ENCODE data around the gene VAMP1. TPM values are rescaled to one million over a fixed set of nuclear protein-coding genes. Genes with fewer than 3 reads are reported as not detected.

Gene VAMP1
- total and polyA plus RNA-seq, 2 experiments from 2014 or later: 13.9 to 16.1 TPM

DNA sequence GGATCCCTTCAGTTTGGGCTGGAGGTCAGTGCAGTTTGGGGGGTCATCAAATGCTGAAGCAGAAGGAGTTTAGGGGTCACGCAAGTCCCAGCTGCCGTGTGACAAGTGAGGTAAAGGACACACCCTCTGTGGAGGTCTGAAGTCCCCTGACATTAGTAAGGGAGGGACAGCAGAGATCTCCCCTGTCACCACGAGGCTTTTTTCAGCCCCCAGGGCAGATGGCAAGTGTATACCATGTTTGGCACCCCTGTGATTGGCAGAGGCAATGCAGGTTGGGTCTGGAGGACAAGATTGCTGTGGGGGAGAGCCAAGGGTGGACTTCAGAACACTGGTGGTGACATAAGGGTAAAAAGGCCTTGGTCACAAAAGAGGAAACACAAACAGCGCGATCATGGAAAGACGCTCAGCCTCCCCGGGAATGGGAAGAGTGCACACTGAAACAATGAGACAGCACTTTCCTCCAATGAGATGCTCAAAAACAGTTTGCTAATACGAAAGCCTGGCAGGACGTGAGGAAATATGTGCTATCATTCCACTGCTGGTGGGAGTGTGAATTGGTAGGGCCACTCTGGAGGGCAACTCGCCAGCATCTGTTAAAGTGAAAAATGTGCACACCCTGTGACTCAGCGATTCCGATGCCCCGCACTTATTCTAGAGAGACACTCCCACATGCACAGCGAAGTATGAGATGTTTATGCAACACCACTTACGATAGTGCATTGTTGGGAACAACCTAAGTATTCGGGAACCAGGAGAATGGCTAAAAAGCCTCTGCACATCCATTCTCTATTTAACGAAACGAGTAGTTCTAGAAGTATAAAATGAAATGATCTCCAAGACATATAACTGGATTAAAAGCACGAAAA, 40.1 kb downstream of the VAMP1 start:
- Histone ChIP-seq H3K36me3 (ENCODE audit: insufficient read depth) (no peaks in the 10 kb centered on the region), H3K9me2 (ENCODE audit: insufficient read depth) (no peaks in the 10 kb centered on the region), H3K79me2 (replicated peaks; ENCODE audit: insufficient read depth) (no peaks in the 10 kb centered on the region), H2AFZ (peak overlapping the region; percentile 61; the same call in 1 of the 2 replicates), H4K20me1 (replicated peaks; ENCODE audit: insufficient read depth) (no peaks in the 10 kb centered on the region), H3F3A (replicated peaks; ENCODE audit: low read depth) (peaks cover 8% of the 10 kb centered on the region; the same call in 1 of the 2 replicates), H3K4me2 (no peak overlapping the region), H3K27ac (ENCODE audit: low read depth) (no peak overlapping the region), H3K4me3 (no peak overlapping the region), H3K4me1 (ENCODE audit: insufficient read depth) (peaks cover 15% of the 10 kb centered on the region), H3K27me3 (ENCODE audit: insufficient read depth) (no peaks in the 10 kb centered on the region)
- no peak for ATAC-seq
- Mint-ChIP-seq H3K27ac (peak overlapping the region; percentile 51; the same call in 1 of the 2 replicates), H3K36me3 (ENCODE audit: low read depth) (no peaks in the 10 kb centered on the region), H3K9me3 (no peaks in the 10 kb centered on the region), H3K27me3 (ENCODE audit: insufficient read depth, low read depth, poor library complexity) (no peaks in the 10 kb centered on the region), H3K4me1 (peaks cover 30% of the 10 kb centered on the region), H3K4me3 (no peak overlapping the region)
- TF ChIP-seq, protein P1, sequence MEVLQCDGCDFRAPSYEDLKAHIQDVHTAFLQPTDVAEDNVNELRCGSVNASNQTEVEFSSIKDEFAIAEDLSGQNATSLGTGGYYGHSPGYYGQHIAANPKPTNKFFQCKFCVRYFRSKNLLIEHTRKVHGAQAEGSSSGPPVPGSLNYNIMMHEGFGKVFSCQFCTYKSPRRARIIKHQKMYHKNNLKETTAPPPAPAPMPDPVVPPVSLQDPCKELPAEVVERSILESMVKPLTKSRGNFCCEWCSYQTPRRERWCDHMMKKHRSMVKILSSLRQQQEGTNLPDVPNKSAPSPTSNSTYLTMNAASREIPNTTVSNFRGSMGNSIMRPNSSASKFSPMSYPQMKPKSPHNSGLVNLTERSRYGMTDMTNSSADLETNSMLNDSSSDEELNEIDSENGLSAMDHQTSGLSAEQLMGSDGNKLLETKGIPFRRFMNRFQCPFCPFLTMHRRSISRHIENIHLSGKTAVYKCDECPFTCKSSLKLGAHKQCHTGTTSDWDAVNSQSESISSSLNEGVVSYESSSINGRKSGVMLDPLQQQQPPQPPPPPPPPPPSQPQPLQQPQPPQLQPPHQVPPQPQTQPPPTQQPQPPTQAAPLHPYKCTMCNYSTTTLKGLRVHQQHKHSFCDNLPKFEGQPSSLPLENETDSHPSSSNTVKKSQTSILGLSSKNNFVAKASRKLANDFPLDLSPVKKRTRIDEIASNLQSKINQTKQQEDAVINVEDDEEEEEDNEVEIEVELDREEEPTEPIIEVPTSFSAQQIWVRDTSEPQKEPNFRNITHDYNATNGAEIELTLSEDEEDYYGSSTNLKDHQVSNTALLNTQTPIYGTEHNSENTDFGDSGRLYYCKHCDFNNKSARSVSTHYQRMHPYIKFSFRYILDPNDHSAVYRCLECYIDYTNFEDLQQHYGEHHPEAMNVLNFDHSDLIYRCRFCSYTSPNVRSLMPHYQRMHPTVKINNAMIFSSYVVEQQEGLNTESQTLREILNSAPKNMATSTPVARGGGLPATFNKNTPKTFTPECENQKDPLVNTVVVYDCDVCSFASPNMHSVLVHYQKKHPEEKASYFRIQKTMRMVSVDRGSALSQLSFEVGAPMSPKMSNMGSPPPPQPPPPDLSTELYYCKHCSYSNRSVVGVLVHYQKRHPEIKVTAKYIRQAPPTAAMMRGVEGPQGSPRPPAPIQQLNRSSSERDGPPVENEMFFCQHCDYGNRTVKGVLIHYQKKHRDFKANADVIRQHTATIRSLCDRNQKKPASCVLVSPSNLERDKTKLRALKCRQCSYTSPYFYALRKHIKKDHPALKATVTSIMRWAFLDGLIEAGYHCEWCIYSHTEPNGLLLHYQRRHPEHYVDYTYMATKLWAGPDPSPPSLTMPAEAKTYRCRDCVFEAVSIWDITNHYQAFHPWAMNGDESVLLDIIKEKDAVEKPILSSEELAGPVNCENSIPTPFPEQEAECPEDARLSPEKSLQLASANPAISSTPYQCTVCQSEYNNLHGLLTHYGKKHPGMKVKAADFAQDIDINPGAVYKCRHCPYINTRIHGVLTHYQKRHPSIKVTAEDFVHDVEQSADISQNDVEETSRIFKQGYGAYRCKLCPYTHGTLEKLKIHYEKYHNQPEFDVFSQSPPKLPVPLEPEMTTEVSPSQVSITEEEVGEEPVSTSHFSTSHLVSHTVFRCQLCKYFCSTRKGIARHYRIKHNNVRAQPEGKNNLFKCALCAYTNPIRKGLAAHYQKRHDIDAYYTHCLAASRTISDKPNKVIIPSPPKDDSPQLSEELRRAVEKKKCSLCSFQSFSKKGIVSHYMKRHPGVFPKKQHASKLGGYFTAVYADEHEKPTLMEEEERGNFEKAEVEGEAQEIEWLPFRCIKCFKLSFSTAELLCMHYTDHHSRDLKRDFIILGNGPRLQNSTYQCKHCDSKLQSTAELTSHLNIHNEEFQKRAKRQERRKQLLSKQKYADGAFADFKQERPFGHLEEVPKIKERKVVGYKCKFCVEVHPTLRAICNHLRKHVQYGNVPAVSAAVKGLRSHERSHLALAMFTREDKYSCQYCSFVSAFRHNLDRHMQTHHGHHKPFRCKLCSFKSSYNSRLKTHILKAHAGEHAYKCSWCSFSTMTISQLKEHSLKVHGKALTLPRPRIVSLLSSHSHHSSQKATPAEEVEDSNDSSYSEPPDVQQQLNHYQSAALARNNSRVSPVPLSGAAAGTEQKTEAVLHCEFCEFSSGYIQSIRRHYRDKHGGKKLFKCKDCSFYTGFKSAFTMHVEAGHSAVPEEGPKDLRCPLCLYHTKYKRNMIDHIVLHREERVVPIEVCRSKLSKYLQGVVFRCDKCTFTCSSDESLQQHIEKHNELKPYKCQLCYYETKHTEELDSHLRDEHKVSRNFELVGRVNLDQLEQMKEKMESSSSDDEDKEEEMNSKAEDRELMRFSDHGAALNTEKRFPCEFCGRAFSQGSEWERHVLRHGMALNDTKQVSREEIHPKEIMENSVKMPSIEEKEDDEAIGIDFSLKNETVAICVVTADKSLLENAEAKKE (CRISPR knock-in tag; IDR thresholded peaks at IDR 0.05): no peak
- TF ChIP-seq, protein P2, sequence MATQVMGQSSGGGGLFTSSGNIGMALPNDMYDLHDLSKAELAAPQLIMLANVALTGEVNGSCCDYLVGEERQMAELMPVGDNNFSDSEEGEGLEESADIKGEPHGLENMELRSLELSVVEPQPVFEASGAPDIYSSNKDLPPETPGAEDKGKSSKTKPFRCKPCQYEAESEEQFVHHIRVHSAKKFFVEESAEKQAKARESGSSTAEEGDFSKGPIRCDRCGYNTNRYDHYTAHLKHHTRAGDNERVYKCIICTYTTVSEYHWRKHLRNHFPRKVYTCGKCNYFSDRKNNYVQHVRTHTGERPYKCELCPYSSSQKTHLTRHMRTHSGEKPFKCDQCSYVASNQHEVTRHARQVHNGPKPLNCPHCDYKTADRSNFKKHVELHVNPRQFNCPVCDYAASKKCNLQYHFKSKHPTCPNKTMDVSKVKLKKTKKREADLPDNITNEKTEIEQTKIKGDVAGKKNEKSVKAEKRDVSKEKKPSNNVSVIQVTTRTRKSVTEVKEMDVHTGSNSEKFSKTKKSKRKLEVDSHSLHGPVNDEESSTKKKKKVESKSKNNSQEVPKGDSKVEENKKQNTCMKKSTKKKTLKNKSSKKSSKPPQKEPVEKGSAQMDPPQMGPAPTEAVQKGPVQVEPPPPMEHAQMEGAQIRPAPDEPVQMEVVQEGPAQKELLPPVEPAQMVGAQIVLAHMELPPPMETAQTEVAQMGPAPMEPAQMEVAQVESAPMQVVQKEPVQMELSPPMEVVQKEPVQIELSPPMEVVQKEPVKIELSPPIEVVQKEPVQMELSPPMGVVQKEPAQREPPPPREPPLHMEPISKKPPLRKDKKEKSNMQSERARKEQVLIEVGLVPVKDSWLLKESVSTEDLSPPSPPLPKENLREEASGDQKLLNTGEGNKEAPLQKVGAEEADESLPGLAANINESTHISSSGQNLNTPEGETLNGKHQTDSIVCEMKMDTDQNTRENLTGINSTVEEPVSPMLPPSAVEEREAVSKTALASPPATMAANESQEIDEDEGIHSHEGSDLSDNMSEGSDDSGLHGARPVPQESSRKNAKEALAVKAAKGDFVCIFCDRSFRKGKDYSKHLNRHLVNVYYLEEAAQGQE (IDR thresholded peaks at IDR 0.05; ENCODE audit: unreplicated experiment): no peak
- TF ChIP-seq, protein P3, sequence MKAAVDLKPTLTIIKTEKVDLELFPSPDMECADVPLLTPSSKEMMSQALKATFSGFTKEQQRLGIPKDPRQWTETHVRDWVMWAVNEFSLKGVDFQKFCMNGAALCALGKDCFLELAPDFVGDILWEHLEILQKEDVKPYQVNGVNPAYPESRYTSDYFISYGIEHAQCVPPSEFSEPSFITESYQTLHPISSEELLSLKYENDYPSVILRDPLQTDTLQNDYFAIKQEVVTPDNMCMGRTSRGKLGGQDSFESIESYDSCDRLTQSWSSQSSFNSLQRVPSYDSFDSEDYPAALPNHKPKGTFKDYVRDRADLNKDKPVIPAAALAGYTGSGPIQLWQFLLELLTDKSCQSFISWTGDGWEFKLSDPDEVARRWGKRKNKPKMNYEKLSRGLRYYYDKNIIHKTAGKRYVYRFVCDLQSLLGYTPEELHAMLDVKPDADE (IDR thresholded peaks at IDR 0.05): no peak
- TF ChIP-seq ZNF114 (CRISPR knock-in tag; IDR thresholded peaks at IDR 0.05): no peak
- TF ChIP-seq CREB1 (CRISPR knock-in tag; IDR thresholded peaks at IDR 0.05; ENCODE audit: low read depth): no peak
- DNase-seq (ENCODE audit: low spot score): no peak

All from GM23338 (cell line).